GM10266 (cell line): ENCODE data around the gene MEGF11.

ENCODE experiments used
- DNase-seq: peaks from one replicate; pipeline ENCODE4 v3.0.0; 2012; ENCODE audit errors: extremely low spot score
- CTCF ChIP-seq: IDR thresholded peaks from 2 replicates; pipeline ENCODE4 v1.5.1; 2012; ENCODE audit warnings: mild to moderate bottlenecking, low read depth; ENCODE audit not compliant: control insufficient read depth, insufficient read depth; ENCODE audit errors: missing control alignments

MEGF11 gene

GRCh38 chr15:65954289-65954741, 299.2 kb downstream of the MEGF11 start:
- DNase-seq = no peak
- no peak for TF ChIP-seq CTCF

GRCh38 chr15:65953622-65954021, 299.9 kb downstream of the MEGF11 start:
- DNase-seq = no peak
- TF ChIP-seq CTCF = no peak

- peak; percentile 38 for DNase-seq
- TF ChIP-seq CTCF = no peak
Observed at GRCh38 chr15:65952391-65953053, 301.0 kb downstream of the MEGF11 start.

- TF ChIP-seq CTCF = no peak
Observed at GRCh38 chr15:65951007-65951406, 302.5 kb downstream of the MEGF11 start.

GRCh38 chr15:65949491-65949890, 304.1 kb downstream of the MEGF11 start:
- no peak for DNase-seq
- no peak for TF ChIP-seq CTCF

More at GRCh38 chr15:65951007-65951406, 302.5 kb downstream of the MEGF11 start:
- DNase-seq = no peak

- no peak for DNase-seq
- TF ChIP-seq CTCF = no peak
Observed at GRCh38 chr15:65949011-65949410, 304.5 kb downstream of the MEGF11 start.

- no peak for DNase-seq
- TF ChIP-seq CTCF = no peak
Observed at GRCh38 chr15:65948383-65948782, 305.2 kb downstream of the MEGF11 start.
